Measurements from ENCODE around the gene SCIMP. TPM values are rescaled to one million over a fixed set of nuclear protein-coding genes. Genes with fewer than 3 reads are reported as not detected.
A peak's percentile ranks its signal among the peaks of the same experiment; 100 is the strongest.

Gene SCIMP
- 1 to 10 TPM in 1 of 4 donors, under 1 TPM in 1, not detected in 2; 0.59 to 1.0 TPM for total RNA-seq

GRCh38 chr17:5234645-5235576, at the start of gene SCIMP:
Gene SCIMP (minus strand): TSS chr17:5234860. CDS start chr17:5234755, 105 bp downstream.
- TF ChIP-seq POLR2A (IDR thresholded peaks at IDR 0.05), result no peak
- TF ChIP-seq CTCF (IDR thresholded peaks at IDR 0.05), result no peak
- intact Hi-C loops (cut with DNase I), result no loop called here
- peak in 1 of 2 donors; percentile 12 for DNase-seq
- H3K4me1 ChIP-seq, result no peaks in the 10 kb centered on the region
- H3K36me3 ChIP-seq, result no peaks in the 10 kb centered on the region
- no peaks in the 10 kb centered on the region for H3K27me3 ChIP-seq
- WGBS, 2 donors, result 91 to 95% methylated on average over 17 to 18 of the region's 19 CpGs
- H3K9me3 ChIP-seq, result no peaks in the 10 kb centered on the region
- H3K4me3 ChIP-seq (replicated peaks in 1 of 3), result no peak within 1 kb of the TSS
- H3K27ac ChIP-seq, result no peak within 1 kb of the TSS

GRCh38 chr17:5283571-5284315, 49.1 kb upstream of the SCIMP start:
- Histone ChIP-seq H3K27ac (no peak overlapping the region), H3K4me3 (replicated peaks in 1 of 3) (no peak overlapping the region)

GRCh38 chr17:5282642-5283217, 48.1 kb upstream of the SCIMP start:
- intact Hi-C loops (cut with DNase I), result loop anchor here (10.0 kb wide), 1 partner anchor 152 kb away; the partner anchor contains the start of gene C1QBP
- WGBS, 2 donors, result 4 to 5% methylated on average over 17 to 18 of the region's 34 CpGs
- TF ChIP-seq POLR2A (IDR thresholded peaks at IDR 0.05) (no peak), CTCF (IDR thresholded peaks at IDR 0.05) (no peak)
- Histone ChIP-seq H3K36me3 (no peaks in the 10 kb centered on the region), H3K9me3 (no peaks in the 10 kb centered on the region), H3K27me3 (no peaks in the 10 kb centered on the region), H3K4me1 (peaks cover 12 to 14% of the 10 kb centered on the region in 2 donors), H3K27ac (no peak overlapping the region), H3K4me3 (replicated peaks in 1 of 3) (peak overlapping the region in 2 of 3 donors; percentile 54 to 87)
- DNase-seq, result peak; percentile 21 to 35

More at GRCh38 chr17:5283571-5284315, 49.1 kb upstream of the SCIMP start:
- Histone ChIP-seq H3K36me3 (no peaks in the 10 kb centered on the region), H3K4me1 (peaks cover 12 to 14% of the 10 kb centered on the region in 2 donors), H3K9me3 (no peaks in the 10 kb centered on the region), H3K27me3 (no peaks in the 10 kb centered on the region)
- TF ChIP-seq CTCF (IDR thresholded peaks at IDR 0.05) (no peak), POLR2A (IDR thresholded peaks at IDR 0.05) (no peak)
- no peak for DNase-seq
- 49 to 59% methylated on average over 5 of the region's 5 CpGs for WGBS, 2 donors
- intact Hi-C loops (cut with DNase I), result loop anchor here (10.0 kb wide), 1 partner anchor 151 kb away; the partner anchor contains the start of gene C1QBP

- Histone ChIP-seq H3K4me1 (peaks cover 12 to 14% of the 10 kb centered on the region in 2 donors), H3K27me3 (no peaks in the 10 kb centered on the region), H3K9me3 (no peaks in the 10 kb centered on the region), H3K4me3 (replicated peaks in 1 of 3) (peak within 1 kb of the TSS in 2 of 3 donors; percentile 82 to 87), H3K36me3 (no peaks in the 10 kb centered on the region), H3K27ac (peak within 1 kb of the TSS; percentile 45 to 75 (median 58))
- intact Hi-C loops (cut with DNase I), result loop anchor here (10.0 kb wide), 1 partner anchor 153 kb away; the partner anchor contains the start of gene C1QBP
- peak; percentile 87 to 93 for DNase-seq
- 2 to 3% methylated on average over 15 to 34 of the region's 98 CpGs for WGBS, 2 donors
- peak in 1 of 2 donors; percentile 89 for TF ChIP-seq POLR2A (IDR thresholded peaks at IDR 0.05)
- peak in 3 of 6 experiments; percentile 13 to 30 (median 22) for TF ChIP-seq CTCF (IDR thresholded peaks at IDR 0.05)
Observed at GRCh38 chr17:5281814-5282641, 47.4 kb upstream of the SCIMP start, which contains the start of gene RABEP1. Gene RABEP1 (plus strand): TSS chr17:5282284. CDS start chr17:5282487, 203 bp downstream.

All from thyroid gland (tissue), 4 donors.